ENCODE data around the gene WDR44.

- TF ChIP-seq CTCF (IDR thresholded peaks at IDR 0.05) (no peak), POLR2A (IDR thresholded peaks at IDR 0.05) (no peak)
Measured at GRCh38 chrX:118350706-118351105, 4.8 kb downstream of the WDR44 start.

All from esophagus squamous epithelium (tissue), 4 donors.